ENCODE measurements around the gene UNC13B.

DNA sequence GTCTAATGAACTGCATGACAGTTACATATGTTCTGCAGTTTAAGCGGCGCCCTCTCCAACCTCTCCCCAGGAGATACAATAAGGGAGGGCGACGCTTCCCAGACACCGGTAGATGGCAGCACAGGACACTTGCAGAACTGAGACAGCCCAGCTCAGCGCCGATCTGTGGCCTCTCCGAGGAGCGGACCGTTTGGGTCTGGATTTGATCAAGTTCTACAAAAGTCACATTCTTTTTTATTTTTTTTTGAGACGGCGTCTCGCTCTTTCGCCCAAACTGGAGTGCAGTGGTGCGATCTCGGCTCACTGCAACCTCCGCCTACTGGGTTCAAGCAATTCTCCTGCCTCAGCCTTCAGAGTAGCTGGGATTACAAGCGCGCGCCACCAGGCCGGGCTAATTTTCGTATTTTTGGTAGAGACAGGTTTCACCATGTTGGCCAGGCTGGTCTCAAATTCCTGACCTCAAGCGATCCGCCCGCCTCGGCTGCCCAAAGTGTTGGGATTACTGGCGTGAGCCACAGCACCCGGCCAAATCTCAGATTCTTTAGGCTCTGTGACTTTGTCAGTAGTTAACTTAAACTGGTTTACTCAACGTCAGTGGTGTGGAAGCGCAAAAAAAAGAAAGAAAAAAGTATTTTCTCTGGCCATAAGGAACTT lies 44.8 kb upstream of the UNC13B start:
- TF ChIP-seq, protein P1, sequence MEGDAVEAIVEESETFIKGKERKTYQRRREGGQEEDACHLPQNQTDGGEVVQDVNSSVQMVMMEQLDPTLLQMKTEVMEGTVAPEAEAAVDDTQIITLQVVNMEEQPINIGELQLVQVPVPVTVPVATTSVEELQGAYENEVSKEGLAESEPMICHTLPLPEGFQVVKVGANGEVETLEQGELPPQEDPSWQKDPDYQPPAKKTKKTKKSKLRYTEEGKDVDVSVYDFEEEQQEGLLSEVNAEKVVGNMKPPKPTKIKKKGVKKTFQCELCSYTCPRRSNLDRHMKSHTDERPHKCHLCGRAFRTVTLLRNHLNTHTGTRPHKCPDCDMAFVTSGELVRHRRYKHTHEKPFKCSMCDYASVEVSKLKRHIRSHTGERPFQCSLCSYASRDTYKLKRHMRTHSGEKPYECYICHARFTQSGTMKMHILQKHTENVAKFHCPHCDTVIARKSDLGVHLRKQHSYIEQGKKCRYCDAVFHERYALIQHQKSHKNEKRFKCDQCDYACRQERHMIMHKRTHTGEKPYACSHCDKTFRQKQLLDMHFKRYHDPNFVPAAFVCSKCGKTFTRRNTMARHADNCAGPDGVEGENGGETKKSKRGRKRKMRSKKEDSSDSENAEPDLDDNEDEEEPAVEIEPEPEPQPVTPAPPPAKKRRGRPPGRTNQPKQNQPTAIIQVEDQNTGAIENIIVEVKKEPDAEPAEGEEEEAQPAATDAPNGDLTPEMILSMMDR (conservative IDR thresholded peaks at IDR 0.05; ENCODE audit: low read depth, low read length) = peak; percentile 87
- TF ChIP-seq EZH2 (IDR thresholded peaks at IDR 0.05; ENCODE audit: low read length, unreplicated experiment) = no peak
- no peak for TF ChIP-seq EZH2phosphoT487 (IDR thresholded peaks at IDR 0.05; ENCODE audit: borderline replicate concordance, low read length)
